GM19324 (cell line): ENCODE measurements around the gene GOLGA3.
A peak's percentile ranks its signal among the peaks of the same experiment; 100 is the strongest.
"Not testable (repeated sequence)": the region's sequence is repeated elsewhere in the genome, so short reads cannot be mapped to it uniquely, and the experiment has no call there.

Experiments
- ATAC-seq: cut with Tn5 transposase; IDR thresholded peaks from one replicate; pipeline ENCODE4 v1.9.1; 2021; ENCODE audit warnings: mild to moderate bottlenecking, moderate library complexity; ENCODE audit not compliant: unreplicated experiment, low FRiP score

The GOLGA3 gene

GRCh38 chr12:132844681-132845080 lies 16.0 kb upstream of the GOLGA3 start:
- not testable (repeated sequence) for ATAC-seq

GRCh38 chr12:132842449-132843045 lies 13.9 kb upstream of the GOLGA3 start:
- ATAC-seq: no peak

GRCh38 chr12:132841151-132841550 lies 12.5 kb upstream of the GOLGA3 start:
- no peak for ATAC-seq

- ATAC-seq: no peak
These were observed 11.9 kb upstream of the GOLGA3 start for GRCh38 chr12:132840536-132840935.

- ATAC-seq: no peak
These were observed 11.0 kb upstream of the GOLGA3 start for GRCh38 chr12:132839558-132840235.

GRCh38 chr12:132838410-132839080 lies 9.9 kb upstream of the GOLGA3 start:
- ATAC-seq: no peak

- no peak for ATAC-seq
These were observed 9.2 kb upstream of the GOLGA3 start for GRCh38 chr12:132837693-132838409.

- ATAC-seq: peak; percentile 67
These were observed 8.2 kb upstream of the GOLGA3 start for GRCh38 chr12:132836795-132837331.

GRCh38 chr12:132836230-132836629 lies 7.6 kb upstream of the GOLGA3 start:
- ATAC-seq: not testable (repeated sequence)

- no peak for ATAC-seq
These were observed 6.7 kb upstream of the GOLGA3 start for GRCh38 chr12:132835076-132836025.

- ATAC-seq: no peak
These were observed 5.6 kb upstream of the GOLGA3 start for GRCh38 chr12:132834181-132834711.

- ATAC-seq: no peak
These were observed 4.7 kb upstream of the GOLGA3 start for GRCh38 chr12:132833341-132833740.

GRCh38 chr12:132831771-132832170 lies 3.1 kb upstream of the GOLGA3 start:
- no peak for ATAC-seq

- peak; percentile 16 for ATAC-seq
These were observed 636 bp downstream of the GOLGA3 start for GRCh38 chr12:132827763-132828703.

- ATAC-seq: no peak
These were observed 2.8 kb downstream of the GOLGA3 start for GRCh38 chr12:132825861-132826260.

- no peak for ATAC-seq
These were observed 3.6 kb downstream of the GOLGA3 start for GRCh38 chr12:132825089-132825488.

GRCh38 chr12:132824053-132824452 lies 4.6 kb downstream of the GOLGA3 start:
- ATAC-seq: no peak

GRCh38 chr12:132818562-132818961 lies 10.1 kb downstream of the GOLGA3 start:
- ATAC-seq: no peak
